ENCODE data around the gene MBD3L5.

The MBD3L5 gene

GRCh38 chr19:7076151-7076550 lies 45.8 kb downstream of the MBD3L5 start:
- no peak for DNase-seq
- in situ Hi-C loops (cut with HindIII; ENCODE audit: low pct_ligation_motif_present, low pct_unique_long_range_greater_than_20kb, low sequenced_read_pairs): no loop called here

- no peak for DNase-seq
- in situ Hi-C loops (cut with HindIII; ENCODE audit: low pct_ligation_motif_present, low pct_unique_long_range_greater_than_20kb, low sequenced_read_pairs): no loop called here
Measured at GRCh38 chr19:7078008-7078407, 47.6 kb downstream of the MBD3L5 start.
